Measurements from ENCODE around the gene PDE1C. TPM values are rescaled to one million over a fixed set of nuclear protein-coding genes. Genes with fewer than 3 reads are reported as not detected.

PDE1C gene
- total and polyA plus RNA-seq, 2 of the 4 experiments (the other 2 are of a cell fraction) = 14.2 to 61.5 TPM

GRCh38 chr7:31710171-31710570 is 360.0 kb downstream of the PDE1C start:
- no peaks in the 10 kb centered on the region for H3K9me3 ChIP-seq (ENCODE audit: control insufficient read depth, insufficient read depth, low read length)
- POLR2A ChIA-PET (ENCODE audit: unreplicated experiment) = no interaction called here
- H2BK20ac ChIP-seq (ENCODE audit: low read depth, low read length) = no peak overlapping the region
- no TSS peak for BruUV-seq (replicated peaks)
- no peak overlapping the region for H2BK15ac ChIP-seq (ENCODE audit: low read depth, low read length)
- ATAC-seq (ENCODE audit: low read depth) (no peak), DNase-seq (no peak)
- H3K4ac ChIP-seq (ENCODE audit: low read depth, low read length) = no peak overlapping the region
- dilution Hi-C loops (cut with HindIII; ENCODE audit: low sequenced_read_pairs, unreplicated experiment) (no loop called here), in situ Hi-C loops (cut with MboI; ENCODE audit: low sequenced_read_pairs) (no loop called here), intact Hi-C loops (cut with micrococcal nuclease) (no loop called here)
- no peaks in the 10 kb centered on the region for H3K27me3 ChIP-seq (ENCODE audit: control insufficient read depth, insufficient read depth, low read length)
- no peak overlapping the region for H3K56ac ChIP-seq (ENCODE audit: extremely low read depth, insufficient read depth, low read length)
- no peak overlapping the region for H2AK9ac ChIP-seq (replicated peaks; ENCODE audit: low read depth, low read length, poor library complexity)
- no peaks in the 10 kb centered on the region for H3K36me3 ChIP-seq (ENCODE audit: control insufficient read depth, insufficient read depth, low read length)
- H4K91ac ChIP-seq (ENCODE audit: insufficient read depth, low read depth, low read length) = no peak overlapping the region
- H2BK5ac ChIP-seq (ENCODE audit: low read depth, low read length, poor library complexity, severe bottlenecking) = no peak overlapping the region
- no peak overlapping the region for H2AK5ac ChIP-seq (ENCODE audit: low read depth, low read length)
- CTCF ChIA-PET = no interaction called here
- no CpG with 5 or more reads among the region's 1 CpG for WGBS, 2 experiments (ENCODE audit: extremely low coverage in 2 of 2, insufficient read length in 1 of 2)
- no peaks in the 10 kb centered on the region for H4K20me1 ChIP-seq (ENCODE audit: insufficient read depth, low read length)
- H4K5ac ChIP-seq (ENCODE audit: low read depth, low read length) = no peak overlapping the region
- no peak overlapping the region for H3K18ac ChIP-seq (ENCODE audit: low read depth, low read length)
- no peak overlapping the region for H3K4me2 ChIP-seq (ENCODE audit: low read depth, low read length)
- no peak overlapping the region for H4K8ac ChIP-seq (ENCODE audit: low read depth in 2 of 2, low read length in 2 of 2)
- TF ChIP-seq MAFK (IDR thresholded peaks at IDR 0.05; ENCODE audit: low read depth, low read length) (no peak), MAZ (IDR thresholded peaks at IDR 0.05; ENCODE audit: borderline replicate concordance, low read depth, low read length) (no peak), BHLHE40 (IDR thresholded peaks at IDR 0.05; ENCODE audit: low read depth, low read length) (no peak), NFE2L2 (IDR thresholded peaks at IDR 0.05; ENCODE audit: low read depth, low read length) (no peak), FOS (IDR thresholded peaks at IDR 0.05; ENCODE audit: low read depth, low read length) (no peak)
- no peak overlapping the region for H3K14ac ChIP-seq (replicated peaks; ENCODE audit: low read depth, low read length)
- H3K9ac ChIP-seq (ENCODE audit: low read depth, low read length) = no peak overlapping the region
- H2AFZ ChIP-seq (replicated peaks; ENCODE audit: low read length, poor library complexity) = no peak overlapping the region
- H3K9me1 ChIP-seq (ENCODE audit: insufficient read depth, low read length) = no peaks in the 10 kb centered on the region
- H3K4me3 ChIP-seq (ENCODE audit: insufficient read depth, low read depth, low read length) = no peak overlapping the region
- H3K4me1 ChIP-seq (ENCODE audit: control insufficient read depth, insufficient read depth, low read length) = no peaks in the 10 kb centered on the region
- no peaks in the 10 kb centered on the region for H3K79me1 ChIP-seq (ENCODE audit: low read depth in 1 of 2, low read length in 2 of 2)
- H2BK120ac ChIP-seq (ENCODE audit: low read depth, low read length) = no peak overlapping the region
- no peak overlapping the region for H3K23ac ChIP-seq (ENCODE audit: low read depth, low read length)
- no peak overlapping the region for H3K27ac ChIP-seq (ENCODE audit: insufficient read depth, low read length)

All from IMR-90 (cell line).